ENCODE measurements around the gene GAS6.
"Not testable (repeated sequence)": the region's sequence is repeated elsewhere in the genome, so short reads cannot be mapped to it uniquely, and the experiment has no call there.

Gene GAS6

GRCh38 chr13:113792886-113793717 is 70.8 kb downstream of the GAS6 start:
- DNase-seq = no peak
- Histone ChIP-seq H3K27me3 (replicated peaks) (peaks cover 3% of the 10 kb centered on the region), H3K36me3 (replicated peaks) (no peaks in the 10 kb centered on the region), H3K4me3 (ENCODE audit: low read depth, low read length) (no peak overlapping the region), H3K27ac (no peak overlapping the region)
- no peak for TF ChIP-seq CTCF (IDR thresholded peaks at IDR 0.05; ENCODE audit: low read depth, low read length, missing control alignments)
- in situ Hi-C loops (cut with HindIII; ENCODE audit: low pct_ligation_motif_present, low sequenced_read_pairs) = no loop called here

- H3K27me3 ChIP-seq (replicated peaks) = peaks cover 3% of the 10 kb centered on the region
- in situ Hi-C loops (cut with HindIII; ENCODE audit: low pct_ligation_motif_present, low sequenced_read_pairs) = no loop called here
- DNase-seq = no peak
- no peak overlapping the region for H3K27ac ChIP-seq
- no peak overlapping the region for H3K4me3 ChIP-seq (ENCODE audit: low read depth, low read length)
- TF ChIP-seq CTCF (IDR thresholded peaks at IDR 0.05; ENCODE audit: low read depth, low read length, missing control alignments) = no peak
- no peaks in the 10 kb centered on the region for H3K36me3 ChIP-seq (replicated peaks)
These were observed 71.6 kb downstream of the GAS6 start for GRCh38 chr13:113792236-113792770.

GRCh38 chr13:113791761-113792160 is 72.1 kb downstream of the GAS6 start:
- Histone ChIP-seq H3K36me3 (replicated peaks) (no peaks in the 10 kb centered on the region), H3K27me3 (replicated peaks) (peaks cover 3% of the 10 kb centered on the region), H3K4me3 (ENCODE audit: low read depth, low read length) (no peak overlapping the region), H3K27ac (no peak overlapping the region)
- in situ Hi-C loops (cut with HindIII; ENCODE audit: low pct_ligation_motif_present, low sequenced_read_pairs) = no loop called here
- DNase-seq = no peak
- TF ChIP-seq CTCF (IDR thresholded peaks at IDR 0.05; ENCODE audit: low read depth, low read length, missing control alignments) = no peak

- Histone ChIP-seq H3K27me3 (replicated peaks) (peaks cover 3% of the 10 kb centered on the region), H3K4me3 (ENCODE audit: low read depth, low read length) (no peak overlapping the region), H3K36me3 (replicated peaks) (no peaks in the 10 kb centered on the region), H3K27ac (no peak overlapping the region)
- in situ Hi-C loops (cut with HindIII; ENCODE audit: low pct_ligation_motif_present, low sequenced_read_pairs) = no loop called here
- DNase-seq = no peak
- TF ChIP-seq CTCF (IDR thresholded peaks at IDR 0.05; ENCODE audit: low read depth, low read length, missing control alignments) = no peak
These were observed 72.7 kb downstream of the GAS6 start for GRCh38 chr13:113791226-113791625.

- in situ Hi-C loops (cut with HindIII; ENCODE audit: low pct_ligation_motif_present, low sequenced_read_pairs) = not testable (repeated sequence)
These were observed 73.9 kb downstream of the GAS6 start for GRCh38 chr13:113789931-113790330.

GRCh38 chr13:113789167-113789566 is 74.7 kb downstream of the GAS6 start:
- TF ChIP-seq CTCF (IDR thresholded peaks at IDR 0.05; ENCODE audit: low read depth, low read length, missing control alignments) = no peak
- H3K36me3 ChIP-seq (replicated peaks) = no peaks in the 10 kb centered on the region
- peaks cover 3% of the 10 kb centered on the region for H3K27me3 ChIP-seq (replicated peaks)
- H3K4me3 ChIP-seq (ENCODE audit: low read depth, low read length) = no peak overlapping the region
- no peak for DNase-seq
- no peak overlapping the region for H3K27ac ChIP-seq
- in situ Hi-C loops (cut with HindIII; ENCODE audit: low pct_ligation_motif_present, low sequenced_read_pairs) = no loop called here

More at GRCh38 chr13:113789931-113790330, 73.9 kb downstream of the GAS6 start:
- H3K36me3 ChIP-seq (replicated peaks); H3K4me3 ChIP-seq (ENCODE audit: low read depth, low read length); DNase-seq; H3K27me3 ChIP-seq (replicated peaks); H3K27ac ChIP-seq: not testable (repeated sequence)

Measured in brain microvascular endothelial cell (primary cell).